HG03175 (cell line): ENCODE results near the gene CDKAL1.
"Not testable (repeated sequence)": the region's sequence is repeated elsewhere in the genome, so short reads cannot be mapped to it uniquely, and the experiment has no call there.

Experiments
- ATAC-seq: cut with Tn5 transposase; IDR thresholded peaks from one replicate; pipeline ENCODE4 v1.9.1; 2021; ENCODE audit warnings: mild to moderate bottlenecking, moderate library complexity; ENCODE audit not compliant: unreplicated experiment

The CDKAL1 gene

GRCh38 chr6:20732896-20733295, 198.6 kb downstream of the CDKAL1 start:
- no peak for ATAC-seq

- no peak for ATAC-seq
Observed at GRCh38 chr6:20737912-20738311, 203.7 kb downstream of the CDKAL1 start.

- no peak for ATAC-seq
Observed at GRCh38 chr6:20740088-20740487, 205.8 kb downstream of the CDKAL1 start.

DNA sequence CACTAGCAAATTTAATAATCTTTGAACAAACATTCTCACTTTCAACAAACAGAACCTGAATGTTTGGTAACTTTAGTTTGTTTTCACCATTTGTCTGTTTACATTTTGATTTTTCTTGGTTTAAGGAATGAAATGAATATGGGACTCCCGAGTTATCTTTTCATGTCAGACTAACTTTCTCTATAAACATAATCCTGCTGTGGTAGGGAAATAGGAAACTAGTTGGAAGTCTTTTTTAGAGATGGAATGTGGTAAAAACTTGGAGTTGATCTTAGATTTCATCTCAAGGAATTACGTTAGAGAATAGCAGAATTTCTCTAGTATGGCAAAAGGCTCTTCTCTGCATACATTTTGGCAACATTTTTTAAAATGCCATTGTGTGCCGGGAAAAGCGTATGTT, 206.5 kb downstream of the CDKAL1 start:
- ATAC-seq, result no peak

DNA sequence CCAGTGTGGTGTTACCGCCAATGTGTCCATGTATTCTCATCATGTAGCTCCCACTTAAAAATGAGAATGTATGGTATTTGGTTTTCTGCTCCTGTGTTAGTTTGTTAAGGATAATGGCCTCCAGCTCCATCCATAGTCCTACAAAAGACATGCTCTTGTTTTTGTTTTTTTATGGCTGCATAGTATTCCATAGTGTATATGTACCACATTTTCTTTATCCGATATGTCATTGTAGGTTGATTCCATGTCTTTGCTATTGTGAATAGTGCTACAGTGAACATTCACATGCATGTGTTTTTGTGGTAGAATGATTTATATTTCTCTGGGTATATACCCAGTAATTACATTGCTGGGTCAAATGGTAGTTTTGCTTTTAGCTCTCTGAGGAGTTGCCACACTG, 207.2 kb downstream of the CDKAL1 start:
- ATAC-seq, result no peak

- no peak for ATAC-seq
Observed at GRCh38 chr6:20744911-20745557, 210.8 kb downstream of the CDKAL1 start.

DNA sequence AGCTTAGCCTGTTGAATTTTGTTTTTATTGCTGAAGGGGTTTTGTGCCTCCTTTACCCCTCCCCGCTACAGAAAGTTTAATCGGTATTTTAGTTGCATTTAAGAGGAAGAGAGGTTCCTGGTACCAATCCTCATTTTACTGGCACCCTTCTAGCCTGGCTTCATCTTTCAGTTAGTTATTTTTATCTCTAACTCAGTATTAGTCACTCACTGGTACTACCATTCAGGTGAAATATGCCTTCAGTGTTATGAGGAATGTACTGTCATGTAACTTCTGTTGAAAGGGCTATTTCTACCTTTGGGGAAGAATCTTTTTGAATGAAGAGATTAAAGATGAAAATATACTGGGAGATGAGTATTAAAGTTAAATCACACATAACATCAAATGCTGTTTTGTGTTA, 211.8 kb downstream of the CDKAL1 start:
- no peak for ATAC-seq

DNA sequence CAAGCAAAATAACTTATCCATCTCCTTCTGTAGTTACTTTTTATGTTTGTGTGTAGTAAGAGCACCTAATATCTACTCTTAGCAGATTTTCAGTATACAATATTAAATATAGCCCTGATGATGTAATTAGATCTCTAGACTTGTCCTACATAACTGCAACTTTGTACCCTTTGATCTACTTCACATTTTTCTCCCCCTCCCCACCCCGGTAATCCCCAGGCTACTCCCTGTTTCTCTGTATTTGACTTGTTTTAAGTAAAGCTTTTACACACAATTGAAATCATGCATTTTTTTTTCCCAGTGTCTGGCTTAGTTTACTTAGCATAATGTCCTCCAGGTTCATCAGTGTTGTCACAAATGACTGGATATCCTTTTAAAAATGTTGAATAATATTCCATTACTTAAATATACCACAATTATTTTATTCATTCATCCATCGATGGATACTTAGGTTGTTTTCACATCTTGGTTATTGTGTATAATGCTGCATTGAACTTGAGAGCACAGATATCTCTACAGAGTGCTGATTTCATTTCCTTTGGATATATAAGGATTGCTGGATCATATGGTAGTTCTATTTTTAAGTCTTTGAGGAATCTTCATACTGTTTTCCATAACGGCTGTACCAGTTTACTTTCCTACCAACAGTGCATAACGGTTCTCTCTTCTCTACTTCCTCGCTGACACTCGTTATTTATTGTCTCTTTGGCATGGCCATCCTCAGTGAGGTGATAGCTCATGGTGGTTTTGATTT, 212.7 kb downstream of the CDKAL1 start:
- no peak for ATAC-seq

DNA sequence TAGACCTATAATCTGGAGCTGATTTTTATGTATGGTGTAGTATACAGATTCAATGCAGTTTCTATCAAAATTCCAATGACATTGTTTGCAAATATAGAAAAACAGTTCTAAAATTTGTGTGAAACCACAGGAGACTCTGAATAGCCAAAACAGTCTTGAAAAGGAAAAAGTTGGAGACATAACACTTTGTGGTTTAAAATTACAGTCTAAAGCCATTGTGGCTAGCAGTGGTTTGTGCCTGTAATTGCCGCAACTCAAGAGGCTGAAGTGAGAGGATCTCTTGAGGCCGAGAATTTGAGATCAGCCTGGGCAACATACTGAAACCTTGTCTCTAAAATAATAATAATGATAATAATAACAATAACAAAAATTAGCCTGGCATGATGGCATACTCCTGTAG, 213.7 kb downstream of the CDKAL1 start:
- no peak for ATAC-seq

DNA sequence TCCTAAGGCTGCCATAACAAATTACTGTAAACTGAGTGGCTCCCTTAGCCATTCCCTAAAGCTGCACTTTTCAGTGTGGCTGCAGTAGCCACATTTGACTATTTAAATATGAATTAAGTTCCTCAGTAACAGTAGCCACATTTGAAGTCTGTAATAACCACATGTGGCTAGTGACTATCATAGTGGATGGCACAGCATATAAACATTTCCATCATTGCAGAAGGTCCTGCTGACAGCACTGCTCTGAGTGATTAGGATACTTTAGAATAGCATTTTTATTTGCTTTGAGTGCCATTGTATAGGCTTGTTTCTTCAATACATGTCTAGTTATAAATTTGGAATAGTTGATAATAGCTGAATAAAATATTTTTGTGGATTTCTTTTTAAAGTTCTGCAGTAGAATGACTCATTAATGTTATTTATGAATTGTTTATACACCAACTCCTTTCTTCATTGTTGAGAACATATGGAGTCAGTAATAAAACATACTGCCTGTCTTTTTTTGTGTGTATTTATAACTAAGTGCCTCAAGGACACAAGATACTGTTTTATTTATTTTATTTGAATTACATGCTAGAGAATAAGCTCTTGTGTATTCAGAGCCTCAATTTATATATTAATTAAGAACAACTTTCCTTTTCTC, 217.2 kb downstream of the CDKAL1 start:
- ATAC-seq, result no peak

DNA sequence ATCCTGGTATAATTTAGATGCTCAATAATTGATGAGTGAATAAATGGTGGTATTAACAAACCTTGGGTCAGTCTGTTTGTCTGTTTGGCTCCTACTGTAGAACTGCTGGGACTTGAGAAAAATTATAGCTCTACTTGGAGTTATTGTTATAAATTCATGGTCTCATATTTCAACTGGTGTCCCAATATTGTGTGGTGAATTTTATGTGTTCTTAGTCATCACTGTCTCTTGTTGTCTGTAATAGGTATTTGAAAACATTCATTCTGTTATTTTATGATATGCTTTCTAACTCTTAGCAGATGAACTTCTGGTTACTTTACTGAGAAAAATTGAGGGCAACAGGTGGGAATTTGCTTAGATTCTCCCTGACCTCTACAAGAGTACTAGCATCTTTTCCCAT, 221.4 kb downstream of the CDKAL1 start:
- no peak for ATAC-seq

DNA sequence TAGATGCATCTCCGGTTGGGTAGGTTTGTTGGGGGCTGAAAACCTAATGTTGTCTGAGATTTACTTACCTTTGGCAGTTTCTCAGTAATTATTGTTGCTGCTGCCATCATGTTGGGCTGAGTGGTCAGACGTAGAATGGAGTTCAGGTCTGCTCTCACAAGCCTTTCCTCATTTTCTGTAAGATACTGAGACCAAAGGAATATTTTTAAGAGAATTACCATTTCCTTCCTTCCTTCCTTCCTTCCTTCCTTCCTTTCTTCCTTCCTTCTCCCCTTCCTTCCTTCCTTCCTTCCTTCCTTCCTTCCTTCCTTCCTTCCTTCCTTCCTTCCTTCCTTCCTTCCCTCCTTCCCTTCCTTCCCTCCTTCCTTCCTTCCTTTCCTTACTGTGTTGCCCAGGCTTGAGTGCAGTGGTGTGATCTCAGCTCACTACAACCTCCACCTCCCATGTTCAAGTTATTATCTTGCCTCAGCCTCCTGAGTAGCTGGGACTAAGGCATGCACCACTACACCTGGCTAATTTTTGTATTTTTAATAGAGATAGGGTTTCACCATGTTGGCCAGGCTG, 222.4 kb downstream of the CDKAL1 start:
- not testable (repeated sequence) for ATAC-seq

- ATAC-seq, result no peak
Observed at GRCh38 chr6:20757761-20758160, 223.5 kb downstream of the CDKAL1 start.

DNA sequence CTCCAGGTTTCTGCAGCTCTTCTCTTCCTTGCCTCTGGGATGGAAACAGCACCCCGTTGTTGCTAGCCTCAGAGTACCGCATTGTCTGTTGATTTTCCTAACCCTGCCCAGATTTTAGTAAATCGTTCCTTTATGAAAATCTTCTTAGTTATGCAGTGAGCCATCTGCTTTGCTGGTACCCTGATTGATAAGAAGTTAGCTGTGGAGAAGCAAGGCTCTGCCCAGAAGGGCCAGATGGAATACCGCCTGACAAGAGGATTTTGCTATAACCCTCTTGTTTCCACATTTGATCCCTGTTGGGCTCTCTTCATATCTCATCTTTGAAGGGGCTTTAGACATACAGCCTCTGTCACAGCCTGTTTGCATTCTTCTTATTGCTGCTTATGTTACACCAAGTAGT, 229.0 kb downstream of the CDKAL1 start:
- no peak for ATAC-seq

- ATAC-seq, result no peak
Observed at GRCh38 chr6:20769631-20770030, 235.4 kb downstream of the CDKAL1 start.

DNA sequence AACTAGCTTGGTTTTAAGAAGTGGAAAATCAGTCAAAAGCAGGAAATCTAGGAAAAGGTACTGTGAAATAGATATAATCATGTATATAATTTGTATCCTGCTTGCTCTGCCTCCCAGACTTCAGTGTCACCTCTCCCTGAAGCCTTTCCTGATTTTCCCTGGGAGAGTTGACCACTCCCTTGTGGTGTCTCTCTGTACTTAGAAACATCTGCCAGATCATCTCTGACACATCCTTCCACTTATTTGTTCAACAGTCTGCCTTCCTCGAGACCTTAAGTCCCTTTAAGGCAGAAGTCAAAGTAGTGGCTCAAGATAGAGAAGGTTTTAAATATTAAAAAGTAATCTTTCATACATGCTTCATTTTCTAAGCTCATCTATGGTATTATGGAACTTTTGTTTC, 236.5 kb downstream of the CDKAL1 start:
- ATAC-seq, result no peak

- no peak for ATAC-seq
Observed at GRCh38 chr6:20771409-20771808, 237.2 kb downstream of the CDKAL1 start.

DNA sequence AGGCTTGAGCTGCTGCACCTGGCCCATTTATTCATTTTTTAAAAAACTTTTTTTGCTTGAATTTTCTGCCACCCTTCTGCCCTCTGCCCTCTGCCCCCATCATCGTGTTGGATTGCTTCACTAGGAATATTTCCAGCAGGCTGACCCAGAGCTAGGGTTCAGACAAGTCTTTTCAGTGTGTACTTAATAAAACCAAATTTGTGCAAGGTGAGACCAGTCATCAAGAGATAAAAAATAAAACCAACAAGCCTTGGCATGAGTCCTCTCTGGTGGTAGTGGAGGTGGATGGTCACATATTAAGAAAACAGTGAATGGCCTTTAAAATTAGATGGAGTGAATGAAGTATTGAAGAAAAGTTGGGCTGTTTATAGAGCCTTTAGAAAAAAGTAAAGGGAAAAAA, 239.6 kb downstream of the CDKAL1 start:
- no peak for ATAC-seq

DNA sequence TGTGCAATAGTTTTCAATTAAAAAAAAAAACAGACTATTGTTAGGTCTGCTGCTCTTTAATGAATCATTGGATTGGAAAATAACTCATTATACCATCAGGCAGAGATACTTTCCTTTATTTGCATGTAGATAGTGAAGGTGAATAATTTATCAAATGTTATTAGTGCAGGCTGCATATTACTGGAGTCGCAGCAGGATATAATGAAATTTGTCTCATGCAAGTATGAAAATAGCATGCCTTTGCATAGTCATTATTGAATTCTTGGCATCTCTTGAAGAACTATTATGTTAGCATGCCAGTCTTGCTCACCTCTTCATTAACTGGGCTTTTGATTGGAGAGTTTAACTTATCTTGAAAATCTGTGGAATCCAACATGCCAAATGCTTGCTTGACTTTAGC, 241.7 kb downstream of the CDKAL1 start:
- no peak for ATAC-seq

DNA sequence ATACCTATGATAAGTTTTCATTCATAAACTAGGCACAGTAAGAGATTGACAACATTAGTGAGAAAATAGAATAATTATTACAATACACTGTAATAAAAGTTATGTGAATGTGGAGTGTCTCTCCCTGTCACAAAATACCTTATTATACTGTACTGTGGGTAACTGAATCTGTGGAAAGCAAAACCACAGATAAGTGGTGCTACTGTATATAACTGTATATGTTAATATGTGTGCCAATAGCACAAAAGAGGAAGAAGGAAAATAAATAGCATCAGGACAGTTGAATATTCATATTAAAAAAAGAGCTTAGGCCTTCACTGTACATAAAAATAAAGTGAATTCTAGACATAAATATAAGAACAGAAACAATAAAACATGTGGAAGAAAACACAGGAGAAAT, 243.5 kb downstream of the CDKAL1 start:
- ATAC-seq, result no peak

- ATAC-seq, result no peak
Observed at GRCh38 chr6:20778459-20778858, 244.2 kb downstream of the CDKAL1 start.

DNA sequence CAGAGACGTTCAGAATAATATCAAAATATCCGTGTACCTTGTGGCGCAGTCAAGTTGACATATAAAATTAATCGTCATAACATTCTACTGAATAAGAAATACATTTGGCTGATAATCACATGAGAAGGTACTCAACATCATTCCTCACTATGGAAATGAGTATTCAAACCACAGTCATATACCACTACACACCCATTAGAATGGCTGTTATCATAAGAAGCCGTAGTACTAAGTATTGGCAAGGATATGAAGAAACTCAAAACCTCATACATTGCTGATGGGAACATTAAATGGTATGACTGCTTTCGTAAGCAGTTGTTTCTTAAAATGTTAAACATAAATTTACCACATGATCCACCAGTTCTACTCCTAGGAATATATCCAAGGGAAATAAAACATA, 244.7 kb downstream of the CDKAL1 start:
- ATAC-seq, result no peak
